Left renal cortex interstitium (tissue), 4 donors: ENCODE results near the gene ADRA2B. TPM values are rescaled to one million over a fixed set of nuclear protein-coding genes. Genes with fewer than 3 reads are reported as not detected.
"Not testable (repeated sequence)": the region's sequence is repeated elsewhere in the genome, so short reads cannot be mapped to it uniquely, and the experiment has no call there.

Experiments
- DNase-seq, 4 donors: peaks; one replicate each; pipeline ENCODE4 v3.0.0-alpha.2; 2013; ENCODE audit warnings: low read depth in 4 of 4, low spot score in 2 of 4, missing footprints in 1 of 4
- polyA plus RNA-seq, 4 donors: library from polyadenylated mRNA; unstranded; fragments of 120-200 nt; gene quantifications; one replicate each; pipeline ENCODE4 v1.2.1, GENCODE V29; 2013; ENCODE audit not compliant: insufficient read length in 4 of 4

The ADRA2B gene
- polyA plus RNA-seq, 4 donors = 3.0 to 5.1 (median 4.0) TPM

- DNase-seq = no peak
Measured at GRCh38 chr2:96091711-96092572, 24.4 kb downstream of the ADRA2B start.

DNA sequence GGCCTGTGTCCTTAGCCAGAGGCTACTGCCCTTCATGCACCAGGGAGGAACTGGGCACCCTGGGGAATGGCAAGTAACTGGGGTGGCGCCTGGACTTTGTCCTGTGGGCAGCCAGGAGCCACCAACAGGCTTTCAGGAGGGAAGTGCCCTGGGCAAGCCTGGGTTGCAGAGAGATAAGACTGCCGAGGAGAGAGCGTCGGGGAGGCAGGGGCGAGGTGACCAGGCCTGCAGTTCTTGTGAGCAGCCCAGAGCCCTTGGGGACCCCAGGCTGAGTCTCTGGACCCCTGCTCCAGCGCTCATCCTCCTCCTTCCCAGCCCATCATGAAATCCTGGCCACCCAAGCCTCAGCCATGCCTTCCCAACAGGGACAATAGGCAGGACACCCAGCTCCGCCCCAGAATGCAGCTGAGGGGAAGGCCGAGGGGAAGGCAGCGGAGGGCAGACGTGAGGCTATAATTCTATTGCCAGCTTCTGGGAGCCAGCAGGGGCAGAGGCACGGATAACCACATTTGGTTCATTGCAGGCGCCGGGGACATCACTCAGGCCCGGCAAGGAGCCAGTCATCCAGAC, 25.1 kb downstream of the ADRA2B start:
- DNase-seq = no peak

GRCh38 chr2:96090196-96090926, 26.0 kb downstream of the ADRA2B start:
- no peak for DNase-seq

DNA sequence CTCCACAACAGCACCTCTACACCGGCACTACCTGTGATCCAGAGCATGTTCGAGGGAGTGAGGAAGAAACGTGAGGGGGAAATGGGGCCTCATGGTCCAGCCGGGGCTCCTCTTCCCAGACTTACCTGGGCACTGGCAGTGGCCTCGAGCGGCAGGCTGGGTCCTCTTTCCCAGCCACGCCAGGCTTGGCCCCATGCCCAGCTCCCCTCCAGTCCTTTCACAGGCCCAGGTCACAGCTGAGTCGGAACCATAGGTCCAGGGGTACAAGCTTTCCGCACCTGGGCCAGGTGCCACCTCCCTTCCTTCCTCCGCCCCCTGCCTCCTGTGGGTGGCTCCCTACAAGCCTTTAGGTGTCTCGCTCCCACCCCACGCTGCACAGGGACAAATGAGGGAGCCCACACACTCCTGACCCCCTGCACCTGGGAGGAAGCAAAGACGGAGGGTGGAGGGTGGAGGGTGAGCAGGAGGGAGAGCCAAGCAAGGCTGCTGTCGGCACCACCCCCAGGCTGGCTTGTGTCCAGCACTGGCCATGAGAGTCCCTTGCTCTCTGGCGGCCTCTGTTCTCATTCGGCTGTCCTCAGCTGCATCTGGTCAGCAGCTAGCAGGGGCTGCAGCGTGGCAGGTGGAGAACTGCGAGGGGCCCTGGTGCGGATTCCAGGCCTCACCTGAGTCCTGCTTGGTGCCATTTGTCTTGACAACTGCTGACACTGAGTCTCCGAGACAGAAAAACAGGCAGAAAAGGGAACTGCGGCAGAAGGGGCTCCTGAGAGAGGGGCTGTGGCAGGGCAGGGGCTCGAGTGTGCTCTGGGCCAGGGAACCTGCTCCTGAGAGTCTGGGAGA, 26.8 kb downstream of the ADRA2B start:
- no peak for DNase-seq

- DNase-seq = no peak
Measured at GRCh38 chr2:96088340-96089335, 27.7 kb downstream of the ADRA2B start.

DNA sequence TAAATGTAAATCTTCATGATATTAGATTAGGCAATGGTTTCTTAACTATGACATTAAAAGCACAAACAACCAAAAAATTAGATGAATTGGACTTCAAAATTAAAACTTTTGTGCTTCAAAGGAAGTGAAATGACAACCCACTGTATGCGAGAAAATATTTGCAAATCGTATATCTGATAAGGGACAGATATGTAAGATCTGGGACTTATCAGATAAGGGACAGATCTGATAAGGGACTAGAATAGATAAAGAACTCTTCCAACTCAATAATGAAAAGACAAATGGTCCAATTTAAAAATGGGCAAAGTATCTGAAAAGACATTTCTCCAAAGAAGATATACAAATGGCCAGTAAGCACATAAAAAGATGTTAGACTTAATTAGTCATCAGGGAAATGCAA, 29.2 kb downstream of the ADRA2B start:
- no peak for DNase-seq

GRCh38 chr2:96085541-96086355, 30.6 kb downstream of the ADRA2B start:
- no peak for DNase-seq

GRCh38 chr2:96084858-96085518, 31.4 kb downstream of the ADRA2B start:
- not testable (repeated sequence) for DNase-seq

GRCh38 chr2:96083989-96084857, 32.1 kb downstream of the ADRA2B start:
- no peak for DNase-seq

DNA sequence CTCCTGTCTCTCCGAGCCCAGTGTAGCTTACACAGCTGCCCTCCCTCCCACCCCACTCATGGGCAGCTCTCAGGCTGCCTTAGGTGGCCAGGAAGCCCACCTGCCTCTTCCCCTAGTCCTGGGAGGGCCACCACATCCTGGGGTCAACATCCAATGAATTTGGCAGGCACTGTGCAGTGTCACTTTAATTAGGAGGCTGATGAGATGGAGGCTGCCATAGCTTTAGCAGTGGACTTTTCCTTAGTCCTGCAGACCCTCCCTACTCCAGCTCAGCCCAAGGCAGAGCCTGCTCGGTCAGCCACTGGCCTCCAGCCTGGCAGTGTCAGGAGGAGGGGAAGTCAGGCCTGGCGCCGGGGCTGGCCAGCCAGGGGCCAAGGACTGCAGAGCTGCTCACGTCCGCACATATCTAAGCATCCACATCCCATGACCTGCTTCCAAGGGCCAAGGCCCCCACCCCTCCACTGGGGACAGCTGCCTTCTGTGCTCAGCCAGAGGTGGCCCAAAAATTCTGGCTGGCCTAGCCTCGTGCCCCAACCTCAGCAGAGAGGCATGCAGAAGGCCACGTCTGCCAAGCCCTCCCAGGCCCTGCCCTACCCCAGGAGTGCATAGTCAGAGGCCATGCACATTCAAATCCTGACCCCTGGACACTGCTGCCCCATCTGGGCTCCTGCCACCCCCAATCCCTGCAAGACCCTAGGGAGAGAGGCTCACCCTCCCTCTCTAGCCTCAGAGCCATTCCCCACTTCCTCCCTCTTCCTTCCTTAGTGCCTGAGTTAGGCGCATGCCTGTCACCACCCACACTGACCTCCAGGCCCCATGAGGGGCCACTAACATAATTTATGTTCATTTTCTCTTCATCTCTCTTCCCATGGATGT, 33.1 kb downstream of the ADRA2B start:
- no peak for DNase-seq

DNA sequence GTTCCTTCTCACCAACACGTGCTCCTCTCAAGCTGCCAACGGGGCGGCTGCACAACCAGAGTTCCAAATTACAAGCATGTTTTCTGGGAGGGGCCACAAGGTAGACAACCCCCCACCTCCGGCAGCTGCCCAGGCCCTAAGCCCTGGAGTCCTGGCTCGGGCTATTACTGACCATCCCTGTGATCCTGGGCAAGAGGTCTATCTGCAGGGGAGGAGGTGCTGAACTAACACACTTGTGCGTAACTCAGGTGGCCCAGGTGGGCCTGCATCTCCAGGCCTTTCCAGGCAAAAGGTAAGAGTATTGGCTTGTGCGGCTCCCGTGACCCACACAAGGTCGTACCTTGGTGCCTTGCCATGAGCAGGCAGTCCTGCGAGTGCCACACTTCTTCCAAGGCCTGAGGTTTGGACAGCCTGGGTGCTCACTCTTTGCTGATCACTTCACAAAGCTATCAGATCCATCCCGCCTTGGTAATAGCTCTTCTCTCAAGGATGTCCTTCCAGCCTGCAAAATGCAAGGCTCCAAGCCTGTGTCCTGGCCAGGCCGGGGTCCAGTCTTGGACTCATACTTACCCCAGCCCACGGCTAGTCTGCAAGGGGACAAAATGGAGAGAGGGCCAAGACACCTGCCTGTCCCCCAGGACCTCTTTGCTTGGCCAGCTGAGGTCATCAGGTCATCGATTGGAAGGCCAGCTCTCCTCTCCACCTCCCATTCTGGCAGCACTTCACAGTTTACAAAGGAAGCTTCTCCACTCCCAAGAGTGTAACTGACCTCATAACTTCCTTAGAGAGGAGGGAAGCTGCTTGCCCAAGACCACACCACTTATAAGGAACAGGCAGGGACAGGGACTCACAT, 33.9 kb downstream of the ADRA2B start:
- DNase-seq = no peak

GRCh38 chr2:96081042-96081441, 35.3 kb downstream of the ADRA2B start:
- DNase-seq = no peak

- DNase-seq = no peak
Measured at GRCh38 chr2:96075199-96075771, 41.1 kb downstream of the ADRA2B start.

- DNase-seq = no peak
Measured at GRCh38 chr2:96074156-96074555, 42.2 kb downstream of the ADRA2B start.
